SK-N-SH treated with all-trans-retinoic acid at 6 μM for 48 hours (cell line): ENCODE data around the gene NUDT1.

Experiments used
- BACH2 ChIP-seq: fragments of 250-450 bp; sonication (Bioruptor Pico); IDR thresholded peaks from 2 replicates; pipeline ENCODE4 v1.9.0; 2021; ENCODE audit warnings: mild to moderate bottlenecking, borderline replicate concordance
- CREB5 ChIP-seq: fragments of 250-450 bp; sonication (Bioruptor Pico); IDR thresholded peaks from 2 replicates; pipeline ENCODE4 v1.5.1; 2020; ENCODE audit warnings: low read depth, mild to moderate bottlenecking, moderate library complexity
- GLIS3 ChIP-seq: fragments of 250-450 bp; sonication (Bioruptor Pico); IDR thresholded peaks from 2 replicates; pipeline ENCODE4 v1.5.0; 2020; ENCODE audit warnings: mild to moderate bottlenecking, moderate library complexity
- POU6F1 ChIP-seq: fragments of 250-450 bp; sonication (Bioruptor Pico); IDR thresholded peaks from 2 replicates; pipeline ENCODE4 v1.8.0; 2021; ENCODE audit warnings: low read depth, mild to moderate bottlenecking, moderate library complexity, borderline replicate concordance
- TCF4 ChIP-seq: fragments of 250-450 bp; sonication (Bioruptor Pico); IDR thresholded peaks from 2 replicates; pipeline ENCODE4 v1.8.0; 2021; ENCODE audit warnings: mild to moderate bottlenecking, moderate library complexity, borderline replicate concordance
- ZC3H10 ChIP-seq: fragments of 250-450 bp; sonication (Bioruptor Pico); IDR thresholded peaks from 2 replicates; pipeline ENCODE4 v1.5.1; 2021; ENCODE audit warnings: mild to moderate bottlenecking, moderate library complexity
- ZFP3 ChIP-seq: fragments of 250-450 bp; sonication (Bioruptor Pico); IDR thresholded peaks from 2 replicates; pipeline ENCODE4 v1.5.0; 2020; ENCODE audit warnings: mild to moderate bottlenecking, moderate library complexity
- ZNF8 ChIP-seq: fragments of 450-650 bp; formaldehyde crosslinking; IDR thresholded peaks from 2 replicates; pipeline ENCODE4 v1.5.0; 2020; ENCODE audit warnings: mild to moderate bottlenecking, moderate library complexity

- TF ChIP-seq TCF4 (CRISPR knock-in tag) (no peak), ZFP3 (CRISPR knock-in tag) (no peak), BACH2 (CRISPR knock-in tag) (no peak), GLIS3 (CRISPR knock-in tag) (no peak), ZNF8 (CRISPR knock-in tag) (no peak), ZC3H10 (no peak), POU6F1 (CRISPR knock-in tag) (no peak), CREB5 (no peak)
These were observed 11.1 kb upstream of the NUDT1 start for GRCh38 chr7:2230882-2231281.
